HepG2 (cell line): Measurements from ENCODE around the gene WDR86. TPM values are rescaled to one million over a fixed set of nuclear protein-coding genes. Genes with fewer than 3 reads are reported as not detected.
A peak's percentile ranks its signal among the peaks of the same experiment; 100 is the strongest.

ENCODE experiments used
- BHLHE40 ChIP-seq: IDR thresholded peaks from 2 replicates; pipeline ENCODE4 v1.6.1; 2011; ENCODE audit warnings: low read length, improper control_type of control experiment
- FOXJ3 ChIP-seq: sonication (generic); formaldehyde crosslinking; IDR thresholded peaks from 2 replicates; pipeline ENCODE4 v1.4.0; 2020; ENCODE audit warnings: missing genetic modification reagents, mild to moderate bottlenecking, borderline replicate concordance
- GLI4 ChIP-seq: sonication (generic); formaldehyde crosslinking; IDR thresholded peaks from 2 replicates; pipeline ENCODE4 v1.5.1; 2020; ENCODE audit warnings: missing genetic modification reagents, mild to moderate bottlenecking, moderate library complexity, borderline replicate concordance
- HMG20B ChIP-seq: conservative IDR thresholded peaks from 2 replicates; pipeline ENCODE4 v1.6.1; 2016; ENCODE audit warnings: missing genetic modification reagents, missing compliant biosample characterization
- HNRNPH1 ChIP-seq: fragments of 200-400 bp; formaldehyde crosslinking; optimal IDR thresholded peaks from 2 replicates; pipeline ENCODE3; 2017; ENCODE audit warnings: mild to moderate bottlenecking, low read depth, low read length
- HOXA7 ChIP-seq: sonication (generic); formaldehyde crosslinking; IDR thresholded peaks from 2 replicates; pipeline ENCODE4 v1.8.1; 2022; ENCODE audit warnings: mild to moderate bottlenecking, missing genetic modification reagents, moderate library complexity
- KAT8 ChIP-seq: IDR thresholded peaks from 2 replicates; pipeline ENCODE4 v1.6.1; 2016; ENCODE audit warnings: missing genetic modification reagents, missing compliant biosample characterization
- NRL ChIP-seq: sonication (generic); formaldehyde crosslinking; IDR thresholded peaks from 2 replicates; pipeline ENCODE4 v1.5.0; 2020; ENCODE audit warnings: missing genetic modification reagents, mild to moderate bottlenecking, moderate library complexity, borderline replicate concordance
- SALL1 ChIP-seq: sonication (generic); formaldehyde crosslinking; IDR thresholded peaks from 2 replicates; pipeline ENCODE4 v1.8.0; 2022; ENCODE audit warnings: mild to moderate bottlenecking, missing genetic modification reagents
- SSRP1 ChIP-seq: IDR thresholded peaks from 2 replicates; pipeline ENCODE4 v1.6.1; 2016; ENCODE audit warnings: control low read depth
- XBP1 ChIP-seq: sonication (generic); formaldehyde crosslinking; IDR thresholded peaks from 2 replicates; pipeline ENCODE4 v1.5.0; 2020; ENCODE audit warnings: missing genetic modification reagents
- YEATS2 ChIP-seq: sonication (generic); formaldehyde crosslinking; IDR thresholded peaks from 2 replicates; pipeline ENCODE4 v1.4.0; 2020; ENCODE audit warnings: missing genetic modification reagents, borderline replicate concordance
- ZNF143 ChIP-seq: sonication (generic); formaldehyde crosslinking; IDR thresholded peaks from 2 replicates; pipeline ENCODE4 v1.4.0; 2020; ENCODE audit warnings: missing genetic modification reagents
- ZNF570 ChIP-seq: sonication (generic); formaldehyde crosslinking; IDR thresholded peaks from 2 replicates; pipeline ENCODE4 v1.4.0; 2020; ENCODE audit warnings: mild to moderate bottlenecking, missing genetic modification reagents, borderline replicate concordance
- ZNF674 ChIP-seq: sonication (generic); formaldehyde crosslinking; IDR thresholded peaks from 2 replicates; pipeline ENCODE4 v1.5.0; 2020; ENCODE audit warnings: low read depth, mild to moderate bottlenecking, missing genetic modification reagents
- ZNF776 ChIP-seq: sonication (generic); formaldehyde crosslinking; IDR thresholded peaks from 2 replicates; pipeline ENCODE4 v1.4.0; 2020; ENCODE audit warnings: mild to moderate bottlenecking, missing genetic modification reagents
- polyA plus RNA-seq, 8 experiments: library from polyadenylated mRNA; depleted of rRNA in 3 of 8; stranded (reverse) in 7 of 8; unstranded in 1 of 8; fragments of >200 nt; fragmentation: Illumina TruSeq in 4 of 8; extraction: Trizol in 4 of 8; gene quantifications; 2 replicates each; pipeline versions ENCODE4 v1.2.1 to v1.2.3, GENCODE V29; 2011 to 2016; ENCODE audit warnings: low read depth in 4 of 8, missing spikeins in 1 of 8, mixed read lengths in 1 of 8; ENCODE audit not compliant: insufficient read depth in 1 of 8
- total RNA-seq, 5 experiments: library from RNA; depleted of rRNA; stranded (reverse); fragments of >200 nt; fragmentation: Illumina TruSeq; extraction: Trizol; gene quantifications; 2 replicates each; pipeline ENCODE4 v1.2.3, GENCODE V29; 2016; ENCODE audit warnings: low read depth in 1 of 5
- TF ChIP-seq, protein P1 (sequence below): sonication (generic); formaldehyde crosslinking; IDR thresholded peaks from 2 replicates; pipeline ENCODE4 v1.5.0; 2020; ENCODE audit warnings: mild to moderate bottlenecking, missing genetic modification reagents, borderline replicate concordance
- TF ChIP-seq, protein P2 (sequence below): sonication (generic); formaldehyde crosslinking; conservative IDR thresholded peaks from 2 replicates; pipeline ENCODE4 v1.4.0; 2020; ENCODE audit warnings: mild to moderate bottlenecking, missing genetic modification reagents, moderate library complexity
- TF ChIP-seq, protein P3 (sequence below): sonication (generic); formaldehyde crosslinking; IDR thresholded peaks from 2 replicates; pipeline ENCODE4 v1.9.0; 2021; ENCODE audit warnings: missing genetic modification reagents, mild to moderate bottlenecking, borderline replicate concordance
- TF ChIP-seq, protein P4 (sequence below): sonication (generic); formaldehyde crosslinking; IDR thresholded peaks from 2 replicates; pipeline ENCODE4 v1.4.0; 2020; ENCODE audit warnings: mild to moderate bottlenecking, missing genetic modification reagents

The WDR86 gene
- total and polyA plus RNA-seq, 2 of the 13 experiments (the other 11 are each of a cell fraction or from before 2014, with no cell fraction given) = 0.11 to 2.9 TPM

DNA sequence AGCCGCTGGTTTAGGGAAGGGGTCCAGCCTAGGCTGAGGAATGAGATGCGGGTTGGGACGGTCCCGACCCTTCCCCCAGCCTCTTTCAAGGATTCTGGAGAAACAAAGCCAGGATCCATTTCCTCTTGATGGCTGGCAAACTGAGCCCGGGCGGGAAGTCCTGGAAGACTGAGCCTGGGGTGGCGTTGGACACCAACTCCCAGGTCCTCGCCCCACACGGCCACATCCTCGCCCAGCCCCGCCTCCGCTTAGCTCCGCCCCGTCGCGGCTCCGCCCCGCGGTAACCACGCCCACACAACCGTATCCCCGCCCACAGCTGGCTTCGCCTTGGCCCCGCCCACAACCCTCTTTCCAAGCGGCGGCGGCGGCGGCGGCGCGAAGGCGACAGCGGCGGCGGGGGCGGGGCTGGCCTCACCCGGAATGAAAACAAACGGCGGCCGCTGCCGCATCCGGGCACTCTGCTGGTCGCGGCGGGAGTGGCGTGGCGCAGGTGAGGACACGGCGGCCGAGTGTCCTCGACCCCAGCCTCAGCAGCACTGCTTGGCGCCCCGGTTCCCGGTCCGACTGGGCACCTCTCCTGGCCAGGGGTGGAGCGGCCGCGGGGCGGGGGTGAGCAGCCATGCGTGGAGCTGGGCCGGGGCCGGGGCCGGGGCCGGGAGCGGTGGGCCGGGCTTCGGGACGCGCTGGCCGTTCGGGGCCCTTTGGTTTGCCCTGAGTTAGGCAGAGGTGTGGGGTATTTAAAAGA is 68.3 kb downstream of the WDR86 start, which contains the start of gene NUB1 (continued):
- TF ChIP-seq YEATS2 (no peak), NRL (CRISPR knock-in tag) (peak; percentile 35; the same call in 1 of the 2 replicates), XBP1 (CRISPR knock-in tag) (no peak), ZNF570 (CRISPR knock-in tag) (no peak), ZNF143 (CRISPR knock-in tag) (no peak), GLI4 (0 out of 2 replicates have a peak, but pooled peaks have one; percentile 41), ZNF674 (no peak), SALL1 (CRISPR knock-in tag) (peak; percentile 65; the same call in 1 of the 2 replicates), ZNF776 (CRISPR knock-in tag) (no peak), HMG20B (CRISPR knock-in tag) (no peak), BHLHE40 (no peak), HOXA7 (CRISPR knock-in tag) (no peak), HNRNPH1 (no peak), SSRP1 (CRISPR knock-in tag) (no peak), FOXJ3 (CRISPR knock-in tag) (no peak), KAT8 (CRISPR knock-in tag) (peak; percentile 91)
- TF ChIP-seq, protein P1, sequence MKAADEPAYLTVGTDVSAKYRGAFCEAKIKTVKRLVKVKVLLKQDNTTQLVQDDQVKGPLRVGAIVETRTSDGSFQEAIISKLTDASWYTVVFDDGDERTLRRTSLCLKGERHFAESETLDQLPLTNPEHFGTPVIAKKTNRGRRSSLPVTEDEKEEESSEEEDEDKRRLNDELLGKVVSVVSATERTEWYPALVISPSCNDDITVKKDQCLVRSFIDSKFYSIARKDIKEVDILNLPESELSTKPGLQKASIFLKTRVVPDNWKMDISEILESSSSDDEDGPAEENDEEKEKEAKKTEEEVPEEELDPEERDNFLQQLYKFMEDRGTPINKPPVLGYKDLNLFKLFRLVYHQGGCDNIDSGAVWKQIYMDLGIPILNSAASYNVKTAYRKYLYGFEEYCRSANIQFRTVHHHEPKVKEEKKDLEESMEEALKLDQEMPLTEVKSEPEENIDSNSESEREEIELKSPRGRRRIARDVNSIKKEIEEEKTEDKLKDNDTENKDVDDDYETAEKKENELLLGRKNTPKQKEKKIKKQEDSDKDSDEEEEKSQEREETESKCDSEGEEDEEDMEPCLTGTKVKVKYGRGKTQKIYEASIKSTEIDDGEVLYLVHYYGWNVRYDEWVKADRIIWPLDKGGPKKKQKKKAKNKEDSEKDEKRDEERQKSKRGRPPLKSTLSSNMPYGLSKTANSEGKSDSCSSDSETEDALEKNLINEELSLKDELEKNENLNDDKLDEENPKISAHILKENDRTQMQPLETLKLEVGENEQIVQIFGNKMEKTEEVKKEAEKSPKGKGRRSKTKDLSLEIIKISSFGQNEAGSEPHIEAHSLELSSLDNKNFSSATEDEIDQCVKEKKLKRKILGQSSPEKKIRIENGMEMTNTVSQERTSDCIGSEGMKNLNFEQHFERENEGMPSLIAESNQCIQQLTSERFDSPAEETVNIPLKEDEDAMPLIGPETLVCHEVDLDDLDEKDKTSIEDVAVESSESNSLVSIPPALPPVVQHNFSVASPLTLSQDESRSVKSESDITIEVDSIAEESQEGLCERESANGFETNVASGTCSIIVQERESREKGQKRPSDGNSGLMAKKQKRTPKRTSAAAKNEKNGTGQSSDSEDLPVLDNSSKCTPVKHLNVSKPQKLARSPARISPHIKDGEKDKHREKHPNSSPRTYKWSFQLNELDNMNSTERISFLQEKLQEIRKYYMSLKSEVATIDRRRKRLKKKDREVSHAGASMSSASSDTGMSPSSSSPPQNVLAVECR (CRISPR knock-in tag) = peak; percentile 92; the same call in 1 of the 2 replicates
- TF ChIP-seq, protein P2, sequence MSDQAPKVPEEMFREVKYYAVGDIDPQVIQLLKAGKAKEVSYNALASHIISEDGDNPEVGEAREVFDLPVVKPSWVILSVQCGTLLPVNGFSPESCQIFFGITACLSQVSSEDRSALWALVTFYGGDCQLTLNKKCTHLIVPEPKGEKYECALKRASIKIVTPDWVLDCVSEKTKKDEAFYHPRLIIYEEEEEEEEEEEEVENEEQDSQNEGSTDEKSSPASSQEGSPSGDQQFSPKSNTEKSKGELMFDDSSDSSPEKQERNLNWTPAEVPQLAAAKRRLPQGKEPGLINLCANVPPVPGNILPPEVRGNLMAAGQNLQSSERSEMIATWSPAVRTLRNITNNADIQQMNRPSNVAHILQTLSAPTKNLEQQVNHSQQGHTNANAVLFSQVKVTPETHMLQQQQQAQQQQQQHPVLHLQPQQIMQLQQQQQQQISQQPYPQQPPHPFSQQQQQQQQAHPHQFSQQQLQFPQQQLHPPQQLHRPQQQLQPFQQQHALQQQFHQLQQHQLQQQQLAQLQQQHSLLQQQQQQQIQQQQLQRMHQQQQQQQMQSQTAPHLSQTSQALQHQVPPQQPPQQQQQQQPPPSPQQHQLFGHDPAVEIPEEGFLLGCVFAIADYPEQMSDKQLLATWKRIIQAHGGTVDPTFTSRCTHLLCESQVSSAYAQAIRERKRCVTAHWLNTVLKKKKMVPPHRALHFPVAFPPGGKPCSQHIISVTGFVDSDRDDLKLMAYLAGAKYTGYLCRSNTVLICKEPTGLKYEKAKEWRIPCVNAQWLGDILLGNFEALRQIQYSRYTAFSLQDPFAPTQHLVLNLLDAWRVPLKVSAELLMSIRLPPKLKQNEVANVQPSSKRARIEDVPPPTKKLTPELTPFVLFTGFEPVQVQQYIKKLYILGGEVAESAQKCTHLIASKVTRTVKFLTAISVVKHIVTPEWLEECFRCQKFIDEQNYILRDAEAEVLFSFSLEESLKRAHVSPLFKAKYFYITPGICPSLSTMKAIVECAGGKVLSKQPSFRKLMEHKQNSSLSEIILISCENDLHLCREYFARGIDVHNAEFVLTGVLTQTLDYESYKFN = peak; percentile 69
- TF ChIP-seq, protein P3, sequence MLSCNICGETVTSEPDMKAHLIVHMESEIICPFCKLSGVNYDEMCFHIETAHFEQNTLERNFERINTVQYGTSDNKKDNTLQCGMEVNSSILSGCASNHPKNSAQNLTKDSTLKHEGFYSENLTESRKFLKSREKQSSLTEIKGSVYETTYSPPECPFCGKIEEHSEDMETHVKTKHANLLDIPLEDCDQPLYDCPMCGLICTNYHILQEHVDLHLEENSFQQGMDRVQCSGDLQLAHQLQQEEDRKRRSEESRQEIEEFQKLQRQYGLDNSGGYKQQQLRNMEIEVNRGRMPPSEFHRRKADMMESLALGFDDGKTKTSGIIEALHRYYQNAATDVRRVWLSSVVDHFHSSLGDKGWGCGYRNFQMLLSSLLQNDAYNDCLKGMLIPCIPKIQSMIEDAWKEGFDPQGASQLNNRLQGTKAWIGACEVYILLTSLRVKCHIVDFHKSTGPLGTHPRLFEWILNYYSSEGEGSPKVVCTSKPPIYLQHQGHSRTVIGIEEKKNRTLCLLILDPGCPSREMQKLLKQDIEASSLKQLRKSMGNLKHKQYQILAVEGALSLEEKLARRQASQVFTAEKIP (CRISPR knock-in tag) = no peak
- TF ChIP-seq, protein P4, sequence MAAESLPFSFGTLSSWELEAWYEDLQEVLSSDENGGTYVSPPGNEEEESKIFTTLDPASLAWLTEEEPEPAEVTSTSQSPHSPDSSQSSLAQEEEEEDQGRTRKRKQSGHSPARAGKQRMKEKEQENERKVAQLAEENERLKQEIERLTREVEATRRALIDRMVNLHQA (CRISPR knock-in tag) = no peak
